Measurements from ENCODE around the gene METRNL. TPM values are rescaled to one million over a fixed set of nuclear protein-coding genes. Genes with fewer than 3 reads are reported as not detected.
A peak's percentile ranks its signal among the peaks of the same experiment; 100 is the strongest.

The METRNL gene
- total RNA-seq, 1 donor from 2014 or later, result 14.7 TPM

- Mint-ChIP-seq H3K4me3 (no peak overlapping the region), H3K27me3 (ENCODE audit: low read depth) (no peaks in the 10 kb centered on the region), H3K36me3 (ENCODE audit: low read depth) (no peaks in the 10 kb centered on the region), H3K27ac (ENCODE audit: unreplicated experiment) (no peak overlapping the region), H3K4me1 (no peaks in the 10 kb centered on the region), H3K9me3 (no peaks in the 10 kb centered on the region)
- TF ChIP-seq, protein P1, sequence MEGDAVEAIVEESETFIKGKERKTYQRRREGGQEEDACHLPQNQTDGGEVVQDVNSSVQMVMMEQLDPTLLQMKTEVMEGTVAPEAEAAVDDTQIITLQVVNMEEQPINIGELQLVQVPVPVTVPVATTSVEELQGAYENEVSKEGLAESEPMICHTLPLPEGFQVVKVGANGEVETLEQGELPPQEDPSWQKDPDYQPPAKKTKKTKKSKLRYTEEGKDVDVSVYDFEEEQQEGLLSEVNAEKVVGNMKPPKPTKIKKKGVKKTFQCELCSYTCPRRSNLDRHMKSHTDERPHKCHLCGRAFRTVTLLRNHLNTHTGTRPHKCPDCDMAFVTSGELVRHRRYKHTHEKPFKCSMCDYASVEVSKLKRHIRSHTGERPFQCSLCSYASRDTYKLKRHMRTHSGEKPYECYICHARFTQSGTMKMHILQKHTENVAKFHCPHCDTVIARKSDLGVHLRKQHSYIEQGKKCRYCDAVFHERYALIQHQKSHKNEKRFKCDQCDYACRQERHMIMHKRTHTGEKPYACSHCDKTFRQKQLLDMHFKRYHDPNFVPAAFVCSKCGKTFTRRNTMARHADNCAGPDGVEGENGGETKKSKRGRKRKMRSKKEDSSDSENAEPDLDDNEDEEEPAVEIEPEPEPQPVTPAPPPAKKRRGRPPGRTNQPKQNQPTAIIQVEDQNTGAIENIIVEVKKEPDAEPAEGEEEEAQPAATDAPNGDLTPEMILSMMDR (conservative IDR thresholded peaks at IDR 0.05), result no peak
- no peak for DNase-seq (ENCODE audit: low read depth, low spot score)
Measured at GRCh38 chr17:83089328-83090132, 10.1 kb downstream of the METRNL start.

- no peak overlapping the region for H3K4me3 Mint-ChIP-seq
- no peaks in the 10 kb centered on the region for H3K4me1 Mint-ChIP-seq
- TF ChIP-seq, protein P1 (conservative IDR thresholded peaks at IDR 0.05), result no peak
- DNase-seq (ENCODE audit: low read depth, low spot score), result no peak
- H3K9me3 Mint-ChIP-seq, result no peaks in the 10 kb centered on the region
- H3K36me3 Mint-ChIP-seq (ENCODE audit: low read depth), result peaks cover 1% of the 10 kb centered on the region
- peak overlapping the region; percentile 75 for H3K27ac Mint-ChIP-seq (ENCODE audit: unreplicated experiment)
- H3K27me3 Mint-ChIP-seq (ENCODE audit: low read depth), result no peaks in the 10 kb centered on the region
Measured at GRCh38 chr17:83090444-83091256, 11.2 kb downstream of the METRNL start.

- H3K27me3 Mint-ChIP-seq (ENCODE audit: low read depth), result no peaks in the 10 kb centered on the region
- no peaks in the 10 kb centered on the region for H3K4me1 Mint-ChIP-seq
- TF ChIP-seq, protein P1 (conservative IDR thresholded peaks at IDR 0.05), result no peak
- H3K27ac Mint-ChIP-seq (ENCODE audit: unreplicated experiment), result no peak overlapping the region
- no peak for DNase-seq (ENCODE audit: low read depth, low spot score)
- H3K4me3 Mint-ChIP-seq, result no peak overlapping the region
- no peaks in the 10 kb centered on the region for H3K9me3 Mint-ChIP-seq
- H3K36me3 Mint-ChIP-seq (ENCODE audit: low read depth), result peaks cover 3% of the 10 kb centered on the region
Measured at GRCh38 chr17:83091257-83092141, 12.1 kb downstream of the METRNL start.

DNA sequence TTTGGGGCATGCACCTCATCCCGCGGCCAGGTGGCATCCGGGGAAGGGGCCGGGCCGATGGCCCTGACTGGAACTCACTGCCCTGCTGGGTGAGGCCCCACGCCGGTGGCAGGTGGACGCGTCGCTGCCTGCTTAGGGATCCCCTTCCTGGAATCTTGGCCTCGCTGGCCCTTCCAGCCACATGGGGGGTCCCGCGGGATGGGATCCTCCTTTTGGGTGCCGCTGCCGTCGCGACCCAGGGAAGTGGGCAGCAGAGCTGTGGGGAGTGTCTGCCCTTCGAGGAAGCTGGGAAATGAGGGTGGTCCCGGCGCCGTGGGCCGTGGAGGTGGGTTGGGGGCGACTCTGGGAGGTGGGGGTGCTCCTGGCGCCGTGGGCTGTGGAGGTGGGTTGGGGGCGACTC, 12.8 kb downstream of the METRNL start:
- Mint-ChIP-seq H3K36me3 (ENCODE audit: low read depth) (peaks cover 3% of the 10 kb centered on the region), H3K4me1 (no peaks in the 10 kb centered on the region), H3K27ac (ENCODE audit: unreplicated experiment) (no peak overlapping the region), H3K27me3 (ENCODE audit: low read depth) (no peaks in the 10 kb centered on the region), H3K9me3 (no peaks in the 10 kb centered on the region), H3K4me3 (no peak overlapping the region)
- DNase-seq (ENCODE audit: low read depth, low spot score), result no peak
- TF ChIP-seq, protein P1 (conservative IDR thresholded peaks at IDR 0.05), result no peak

DNA sequence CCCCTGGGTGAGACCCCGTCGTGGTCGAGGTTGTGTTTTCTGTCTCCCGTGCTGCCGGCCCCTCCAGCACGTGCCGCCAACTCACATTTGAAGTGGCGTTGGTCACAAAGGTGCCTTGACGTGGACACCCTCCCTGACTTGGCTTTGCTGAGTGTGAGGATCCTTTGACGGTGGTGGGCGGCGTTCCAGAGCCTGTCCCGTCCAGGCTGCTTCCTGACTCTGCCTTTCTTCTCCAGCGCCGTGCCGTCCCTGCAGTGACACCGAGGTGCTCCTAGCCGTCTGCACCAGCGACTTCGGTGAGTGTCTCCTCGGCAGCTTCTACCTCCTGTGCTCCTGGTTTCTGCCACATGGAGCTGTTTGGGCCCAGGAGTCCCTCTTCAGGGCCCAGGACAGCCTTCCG, 13.5 kb downstream of the METRNL start:
- Mint-ChIP-seq H3K4me1 (no peaks in the 10 kb centered on the region), H3K9me3 (no peaks in the 10 kb centered on the region), H3K27ac (ENCODE audit: unreplicated experiment) (no peak overlapping the region), H3K4me3 (no peak overlapping the region), H3K27me3 (ENCODE audit: low read depth) (no peaks in the 10 kb centered on the region), H3K36me3 (ENCODE audit: low read depth) (peaks cover 3% of the 10 kb centered on the region)
- TF ChIP-seq, protein P1 (conservative IDR thresholded peaks at IDR 0.05), result no peak
- no peak for DNase-seq (ENCODE audit: low read depth, low spot score)

Data from neural crest cell (in vitro differentiated cells).